GM21576 (cell line): ENCODE data around the gene TOGARAM1.

Experiments used
- ATAC-seq: cut with Tn5 transposase; IDR thresholded peaks from one replicate; pipeline ENCODE4 v1.9.1; 2021; ENCODE audit warnings: mild to moderate bottlenecking, moderate library complexity; ENCODE audit not compliant: unreplicated experiment

TOGARAM1 gene

GRCh38 chr14:44961554-44962333, at the start of gene TOGARAM1, which contains the start of gene KLHL28:
Gene TOGARAM1 (plus strand): TSS chr14:44962190. CDS start chr14:44962422, 232 bp downstream.
Gene KLHL28 (minus strand): TSS chr14:44961947. CDS start chr14:44945928, 16,019 bp downstream.
- peak; percentile 90 for ATAC-seq

GRCh38 chr14:44914849-44915248, 47.1 kb upstream of the TOGARAM1 start:
- no peak for ATAC-seq

GRCh38 chr14:44928793-44929192, 33.2 kb upstream of the TOGARAM1 start:
- no peak for ATAC-seq

- ATAC-seq = no peak
These were observed 26.8 kb upstream of the TOGARAM1 start for GRCh38 chr14:44935155-44935554.

- no peak for ATAC-seq
These were observed 24.4 kb upstream of the TOGARAM1 start for GRCh38 chr14:44937547-44937946.

GRCh38 chr14:44940211-44940610, 21.8 kb upstream of the TOGARAM1 start:
- no peak for ATAC-seq

- ATAC-seq = no peak
These were observed 21.0 kb upstream of the TOGARAM1 start for GRCh38 chr14:44940944-44941343.

- ATAC-seq = no peak
These were observed 20.4 kb upstream of the TOGARAM1 start for GRCh38 chr14:44941591-44941990.

GRCh38 chr14:44942436-44942835, 19.6 kb upstream of the TOGARAM1 start:
- ATAC-seq = no peak

- no peak for ATAC-seq
These were observed 17.9 kb upstream of the TOGARAM1 start for GRCh38 chr14:44944107-44944506.

GRCh38 chr14:44945264-44945663, 16.7 kb upstream of the TOGARAM1 start:
- ATAC-seq = no peak

- no peak for ATAC-seq
These were observed 10.9 kb upstream of the TOGARAM1 start for GRCh38 chr14:44951051-44951450.

- no peak for ATAC-seq
These were observed 9.4 kb upstream of the TOGARAM1 start for GRCh38 chr14:44952391-44953110.

GRCh38 chr14:44954750-44955149, 7.2 kb upstream of the TOGARAM1 start:
- ATAC-seq = no peak

- no peak for ATAC-seq
These were observed 6.5 kb upstream of the TOGARAM1 start for GRCh38 chr14:44955528-44955927.

GRCh38 chr14:44956866-44957265, 5.1 kb upstream of the TOGARAM1 start:
- no peak for ATAC-seq

GRCh38 chr14:44959538-44959937, 2.5 kb upstream of the TOGARAM1 start:
- no peak for ATAC-seq

GRCh38 chr14:44960146-44960545, 1.8 kb upstream of the TOGARAM1 start:
- ATAC-seq = no peak

GRCh38 chr14:44960646-44961045, 1.3 kb upstream of the TOGARAM1 start:
- ATAC-seq = no peak

- ATAC-seq = peak; percentile 22
These were observed 838 bp upstream of the TOGARAM1 start for GRCh38 chr14:44961151-44961553.

- peak; percentile 22 for ATAC-seq
These were observed 499 bp downstream of the TOGARAM1 start for GRCh38 chr14:44962334-44963043.
